GM23338 (cell line): ENCODE measurements around the gene DMD. TPM values are rescaled to one million over a fixed set of nuclear protein-coding genes. Genes with fewer than 3 reads are reported as not detected.

ENCODE experiments used
- ATAC-seq: fragments of 200-7000 bp; cut with Tn5 transposase; 3 replicates; pipeline ENCODE4 v1.9.1; 2020
- DNase-seq: peaks from one replicate; pipeline ENCODE4 v3.0.0-alpha.2; 2015; ENCODE audit warnings: low spot score
- H2AFZ ChIP-seq: fragments of 200-600 bp; sonication (generic); 2 replicates; pipeline ENCODE4 v1.8.0; 2016; ENCODE audit warnings: antibody characterized with exemption, mild to moderate bottlenecking, moderate library complexity
- H3F3A ChIP-seq: fragments of 200-600 bp; sonication (generic); replicated peaks from 2 replicates; pipeline ENCODE4 v1.8.0; 2017; ENCODE audit warnings: antibody characterized with exemption, mixed run types, low read depth
- H3K27ac ChIP-seq: fragments of 200-600 bp; sonication (generic); 2 replicates; pipeline ENCODE4 v1.6.1; 2016; ENCODE audit warnings: low read depth
- H3K27me3 ChIP-seq: fragments of 200-600 bp; sonication (generic); 2 replicates; pipeline ENCODE4 v1.8.0; 2016; ENCODE audit warnings: mild to moderate bottlenecking, mixed run types, moderate library complexity; ENCODE audit not compliant: insufficient read depth
- H3K36me3 ChIP-seq: fragments of 200-600 bp; sonication (generic); 2 replicates; pipeline ENCODE4 v1.8.0; 2016; ENCODE audit warnings: mild to moderate bottlenecking; ENCODE audit not compliant: insufficient read depth
- H3K4me1 ChIP-seq: fragments of 200-600 bp; sonication (generic); 2 replicates; pipeline ENCODE4 v1.8.0; 2016; ENCODE audit warnings: mild to moderate bottlenecking, moderate library complexity; ENCODE audit not compliant: insufficient read depth
- H3K4me2 ChIP-seq: fragments of 200-600 bp; sonication (generic); 2 replicates; pipeline ENCODE4 v1.7.1; 2017; ENCODE audit warnings: mixed run types
- H3K4me3 ChIP-seq: fragments of 200-600 bp; sonication (generic); 2 replicates; pipeline ENCODE4 v1.6.1; 2016; ENCODE audit warnings: mixed run types
- H3K79me2 ChIP-seq: fragments of 200-600 bp; sonication (generic); replicated peaks from 2 replicates; pipeline ENCODE4 v1.8.0; 2017; ENCODE audit warnings: mild to moderate bottlenecking; ENCODE audit not compliant: insufficient read depth
- H3K9me2 ChIP-seq: fragments of 200-600 bp; sonication (generic); 2 replicates; pipeline ENCODE4 v1.8.0; 2017; ENCODE audit not compliant: insufficient read depth
- H4K20me1 ChIP-seq: fragments of 200-600 bp; sonication (generic); replicated peaks from 2 replicates; pipeline ENCODE4 v1.8.0; 2017; ENCODE audit warnings: mild to moderate bottlenecking; ENCODE audit not compliant: insufficient read depth
- H3K27ac Mint-ChIP-seq: 2 replicates; pipeline ENCODE4 v1.8.0; 2020; ENCODE audit warnings: inconsistent platforms, mild to moderate bottlenecking, moderate library complexity, mixed read lengths
- H3K27me3 Mint-ChIP-seq: 3 replicates; pipeline ENCODE4 v1.8.0; 2022; ENCODE audit warnings: low read depth, mild to moderate bottlenecking, moderate library complexity, mixed read lengths, inconsistent platforms; ENCODE audit not compliant: insufficient read depth, poor library complexity
- H3K36me3 Mint-ChIP-seq: 3 replicates; pipeline ENCODE4 v1.8.0; 2021; ENCODE audit warnings: low read depth, mild to moderate bottlenecking, inconsistent platforms, moderate library complexity, mixed read lengths
- H3K4me1 Mint-ChIP-seq: 3 replicates; pipeline ENCODE4 v1.8.0; 2020; ENCODE audit warnings: mild to moderate bottlenecking, inconsistent platforms, mixed read lengths
- H3K4me3 Mint-ChIP-seq: 3 replicates; pipeline ENCODE4 v1.8.0; 2021; ENCODE audit warnings: moderate library complexity, mild to moderate bottlenecking, inconsistent platforms, mixed read lengths
- H3K9me3 Mint-ChIP-seq: 3 replicates; pipeline ENCODE4 v1.8.0; 2020; ENCODE audit warnings: moderate library complexity, mild to moderate bottlenecking, inconsistent platforms, mixed read lengths
- CREB1 ChIP-seq: fragments of 250-450 bp; sonication (Bioruptor Pico); IDR thresholded peaks from 2 replicates; pipeline ENCODE4 v1.5.0; 2020; ENCODE audit warnings: low read depth, mild to moderate bottlenecking, moderate library complexity
- CTCF ChIP-seq, 2 experiments: fragments of 200-600 bp in 1 of 2; sonication (generic) in 1 of 2; conservative IDR thresholded peaks; 2 replicates each; pipeline versions ENCODE4 v1.5.1 to v1.6.1; 2016 to 2017; ENCODE audit warnings: antibody characterized with exemption in 2 of 2, low read depth in 2 of 2, mild to moderate bottlenecking in 2 of 2, moderate library complexity in 1 of 2
- ETS1 ChIP-seq: IDR thresholded peaks from 2 replicates; pipeline ENCODE4 v1.6.1; 2016; ENCODE audit warnings: antibody characterized with exemption
- EZH2 ChIP-seq: fragments of 200-600 bp; sonication (generic); IDR thresholded peaks from one replicate; pipeline ENCODE4 v1.8.0; 2017; ENCODE audit warnings: antibody characterized with exemption, mild to moderate bottlenecking, low read depth; ENCODE audit not compliant: unreplicated experiment
- EZH2phosphoT487 ChIP-seq: fragments of 200-600 bp; sonication (generic); IDR thresholded peaks from one replicate; pipeline ENCODE4 v1.8.1; 2018; ENCODE audit warnings: antibody characterized with exemption; ENCODE audit not compliant: unreplicated experiment
- JUNB ChIP-seq: IDR thresholded peaks from one replicate; pipeline ENCODE4 v1.6.1; 2016; ENCODE audit warnings: antibody characterized with exemption; ENCODE audit not compliant: unreplicated experiment
- NANOG ChIP-seq: IDR thresholded peaks from 2 replicates; pipeline ENCODE4 v1.6.1; 2016; ENCODE audit warnings: antibody characterized with exemption, borderline replicate concordance
- POLR2AphosphoS5 ChIP-seq: IDR thresholded peaks from 2 replicates; pipeline ENCODE4 v1.6.1; 2016; ENCODE audit warnings: antibody characterized with exemption, low read depth
- REST ChIP-seq: IDR thresholded peaks from one replicate; pipeline ENCODE4 v1.6.1; 2018; ENCODE audit warnings: antibody characterized with exemption; ENCODE audit not compliant: unreplicated experiment
- STAT1 ChIP-seq: IDR thresholded peaks from one replicate; pipeline ENCODE4 v1.6.1; 2016; ENCODE audit warnings: antibody characterized with exemption; ENCODE audit not compliant: unreplicated experiment
- ZNF114 ChIP-seq: fragments of 250-450 bp; sonication (Bioruptor Pico); IDR thresholded peaks from 2 replicates; pipeline ENCODE4 v1.5.0; 2020; ENCODE audit warnings: mild to moderate bottlenecking, moderate library complexity
- ZNF331 ChIP-seq: fragments of 250-450 bp; sonication (Bioruptor Pico); IDR thresholded peaks from 2 replicates; pipeline ENCODE4 v1.5.0; 2020; ENCODE audit warnings: low read depth, mild to moderate bottlenecking, moderate library complexity
- ZNF462 ChIP-seq: fragments of 250-450 bp; sonication (Bioruptor Pico); IDR thresholded peaks from 2 replicates; pipeline ENCODE4 v1.5.0; 2020; ENCODE audit warnings: mild to moderate bottlenecking, moderate library complexity
- polyA plus RNA-seq: library from polyadenylated mRNA; unstranded; fragments of >200 nt; fragmentation: Nextera tagmentation; extraction: Ambion mirVana; gene quantifications from 2 replicates; pipeline ENCODE4 v1.2.1, GENCODE V29; 2016
- total RNA-seq: library from RNA; depleted of rRNA; stranded (reverse); fragments of >200 nt; shearing (Covaris generic); gene quantifications from 2 replicates; pipeline ENCODE4 v1.2.3, GENCODE V29; 2014

Gene DMD
- total and polyA plus RNA-seq, 2 experiments from 2014 or later = 4.5 to 7.6 TPM

- no peak for ATAC-seq
- Histone ChIP-seq H3K4me1 (no peaks in the 10 kb centered on the region), H3F3A (no peaks in the 10 kb centered on the region), H4K20me1 (no peaks in the 10 kb centered on the region), H2AFZ (no peak overlapping the region), H3K27ac (no peak overlapping the region), H3K4me3 (no peak overlapping the region), H3K4me2 (no peak overlapping the region), H3K36me3 (no peaks in the 10 kb centered on the region), H3K79me2 (no peaks in the 10 kb centered on the region), H3K27me3 (no peaks in the 10 kb centered on the region), H3K9me2 (no peaks in the 10 kb centered on the region)
- DNase-seq = no peak
- no peaks in the 10 kb centered on the region for H3K9me3 Mint-ChIP-seq
- no peaks in the 10 kb centered on the region for H3K27me3 Mint-ChIP-seq
- no peak overlapping the region for H3K4me3 Mint-ChIP-seq
- no peaks in the 10 kb centered on the region for H3K4me1 Mint-ChIP-seq
- no peak overlapping the region for H3K27ac Mint-ChIP-seq
- TF ChIP-seq EZH2 (no peak), POLR2AphosphoS5 (no peak), JUNB (no peak), REST (no peak), EZH2phosphoT487 (no peak), STAT1 (no peak), ZNF114 (CRISPR knock-in tag) (no peak), ZNF331 (no peak), CREB1 (CRISPR knock-in tag) (no peak), NANOG (no peak), ZNF462 (CRISPR knock-in tag) (no peak), CTCF (conservative IDR thresholded peaks at IDR 0.05; ENCODE audit: low read depth in 2 of 2) (no peak), ETS1 (no peak)
- H3K36me3 Mint-ChIP-seq = no peaks in the 10 kb centered on the region
These were observed 722.2 kb downstream of the DMD start for GRCh38 chrX:32489125-32489524.
